ENCODE data around the gene EMILIN2.

Gene EMILIN2

GRCh38 chr18:2894131-2894840, 47.5 kb downstream of the EMILIN2 start:
- Histone ChIP-seq H3K4me3 (replicated peaks; ENCODE audit: insufficient read depth, low read length) (no peak overlapping the region), H3K27me3 (ENCODE audit: insufficient read depth, poor library complexity, severe bottlenecking) (no peaks in the 10 kb centered on the region), H3K27ac (replicated peaks) (no peak overlapping the region)
- TF ChIP-seq CTCF (IDR thresholded peaks at IDR 0.05; ENCODE audit: insufficient read depth, low read length) (no peak), POLR2AphosphoS5 (IDR thresholded peaks at IDR 0.05; ENCODE audit: low read depth) (no peak), REST (IDR thresholded peaks at IDR 0.05; ENCODE audit: insufficient replicate concordance, low read depth) (no peak), SPI1 (IDR thresholded peaks at IDR 0.05; ENCODE audit: borderline replicate concordance, low read depth) (no peak), GABPA (IDR thresholded peaks at IDR 0.05; ENCODE audit: low read depth) (no peak)
- no peak for DNase-seq (ENCODE audit: low read depth in 1 of 2, low spot score in 1 of 2)

- no peak overlapping the region for H3K27ac ChIP-seq (replicated peaks)
- no peaks in the 10 kb centered on the region for H3K27me3 ChIP-seq (ENCODE audit: insufficient read depth, poor library complexity, severe bottlenecking)
- TF ChIP-seq SPI1 (IDR thresholded peaks at IDR 0.05; ENCODE audit: borderline replicate concordance, low read depth) (no peak), CTCF (IDR thresholded peaks at IDR 0.05; ENCODE audit: insufficient read depth, low read length) (no peak), REST (IDR thresholded peaks at IDR 0.05; ENCODE audit: insufficient replicate concordance, low read depth) (no peak), POLR2AphosphoS5 (IDR thresholded peaks at IDR 0.05; ENCODE audit: low read depth) (no peak), GABPA (IDR thresholded peaks at IDR 0.05; ENCODE audit: low read depth) (no peak)
- H3K4me3 ChIP-seq (replicated peaks; ENCODE audit: insufficient read depth, low read length) = no peak overlapping the region
- DNase-seq (ENCODE audit: low read depth in 1 of 2, low spot score in 1 of 2) = no peak
Measured at GRCh38 chr18:2894841-2895370, 48.1 kb downstream of the EMILIN2 start.

- TF ChIP-seq CTCF (IDR thresholded peaks at IDR 0.05; ENCODE audit: insufficient read depth, low read length) (no peak), GABPA (IDR thresholded peaks at IDR 0.05; ENCODE audit: low read depth) (no peak), POLR2AphosphoS5 (IDR thresholded peaks at IDR 0.05; ENCODE audit: low read depth) (no peak), SPI1 (IDR thresholded peaks at IDR 0.05; ENCODE audit: borderline replicate concordance, low read depth) (no peak), REST (IDR thresholded peaks at IDR 0.05; ENCODE audit: insufficient replicate concordance, low read depth) (no peak)
- no peaks in the 10 kb centered on the region for H3K27me3 ChIP-seq (ENCODE audit: insufficient read depth, poor library complexity, severe bottlenecking)
- no peak overlapping the region for H3K27ac ChIP-seq (replicated peaks)
- no peak for DNase-seq (ENCODE audit: low read depth in 1 of 2, low spot score in 1 of 2)
- no peak overlapping the region for H3K4me3 ChIP-seq (replicated peaks; ENCODE audit: insufficient read depth, low read length)
Measured at GRCh38 chr18:2895391-2895790, 48.6 kb downstream of the EMILIN2 start.

Measured in HL-60 (cell line).